IPS DF 4.7 (cell line): ENCODE data around the gene CD1C.
"Not testable (repeated sequence)": the region's sequence is repeated elsewhere in the genome, so short reads cannot be mapped to it uniquely, and the experiment has no call there.

ENCODE experiments used
- DNase-seq: peaks from one replicate; pipeline ENCODE4 v3.0.0-alpha.2; 2013; ENCODE audit warnings: low spot score; ENCODE audit errors: extremely low read depth

Gene CD1C

DNA sequence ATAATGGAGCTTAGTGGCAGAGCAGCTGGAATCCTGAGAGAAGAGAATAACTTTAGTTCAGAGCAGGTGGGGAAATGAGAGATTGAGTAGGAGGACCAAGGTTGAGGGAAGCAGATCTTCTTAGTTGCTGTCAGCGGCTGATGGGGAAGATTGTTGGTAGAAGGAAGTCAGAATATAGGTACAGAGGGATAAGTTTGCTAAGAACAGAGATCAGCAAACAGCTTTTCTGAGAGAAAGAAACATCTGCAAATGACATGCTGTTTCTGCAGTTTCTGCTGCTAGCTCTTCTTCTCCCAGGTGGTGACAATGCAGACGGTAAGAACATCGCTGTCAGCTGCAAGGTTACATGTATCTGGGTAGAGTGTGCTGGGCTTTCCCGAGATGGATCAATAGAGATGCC is at the start of gene CD1C:
Gene CD1C (plus strand): TSS at position 113 of the 400 bp plus-strand sequence. CDS start 142 bp downstream, at position 255.
- DNase-seq = no peak

DNA sequence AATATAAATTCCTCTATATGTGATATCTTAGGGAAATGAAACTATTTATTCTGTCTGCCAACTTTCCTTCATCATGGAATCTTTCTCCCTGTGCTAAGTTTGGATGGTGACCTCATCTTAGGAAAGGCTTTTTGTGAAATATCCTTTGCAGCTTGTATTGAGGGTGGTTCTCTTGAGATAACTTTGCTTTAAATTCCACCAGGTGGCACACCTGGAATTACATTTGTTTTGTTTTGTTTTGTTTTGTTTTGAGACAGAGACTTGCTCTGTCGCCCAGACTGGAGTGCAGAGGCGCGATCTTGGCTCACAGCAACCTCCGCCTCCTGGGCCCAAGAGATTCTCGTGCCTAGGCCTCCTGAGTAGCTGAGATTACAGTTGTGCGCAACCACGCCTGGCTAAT is 43.1 kb upstream of the CD1C start:
- DNase-seq = no peak

DNA sequence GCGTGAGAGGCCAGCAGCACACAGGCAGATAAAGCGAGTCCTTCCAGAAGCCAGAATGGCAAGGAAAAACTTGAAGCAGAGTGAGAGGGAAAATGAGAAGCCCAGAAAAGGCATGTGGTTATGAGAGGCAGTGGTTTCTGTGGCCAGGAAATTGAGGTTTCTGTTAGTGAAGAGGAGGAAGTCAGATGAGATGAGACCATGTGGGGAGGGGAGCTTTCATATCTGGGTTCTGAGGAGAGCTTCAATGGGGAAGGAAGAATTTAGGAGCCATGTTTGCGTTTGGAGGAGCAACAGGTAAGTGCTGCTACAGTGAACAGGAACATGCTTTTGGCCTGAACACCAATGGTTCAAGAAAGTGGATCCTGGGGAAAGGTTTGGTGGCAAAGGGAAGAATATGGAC is 41.6 kb upstream of the CD1C start:
- DNase-seq = no peak

GRCh38 chr1:158248771-158249170 is 41.0 kb upstream of the CD1C start:
- no peak for DNase-seq

DNA sequence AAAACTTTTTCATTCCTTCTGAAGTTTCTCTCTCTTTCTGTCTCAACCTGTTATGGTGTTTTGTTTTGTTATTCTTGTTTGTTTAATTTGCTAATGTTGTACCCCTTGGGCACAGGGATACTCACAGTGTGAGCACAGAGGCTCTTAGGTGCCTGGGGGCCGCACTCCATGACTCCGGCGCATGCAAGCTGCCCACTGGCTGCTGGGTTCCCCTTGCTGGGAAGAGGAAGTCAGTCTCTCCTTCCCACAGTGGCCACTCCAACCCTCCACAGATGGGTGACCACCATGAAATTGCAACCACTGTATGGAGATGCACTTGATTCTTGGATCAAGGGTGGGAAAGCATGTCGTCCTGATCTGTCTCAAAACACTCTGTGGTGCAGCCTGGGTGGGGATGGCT is 40.1 kb upstream of the CD1C start:
- no peak for DNase-seq

- no peak for DNase-seq
These were observed 38.6 kb upstream of the CD1C start for GRCh38 chr1:158251163-158251562.

GRCh38 chr1:158255656-158256055 is 34.1 kb upstream of the CD1C start:
- no peak for DNase-seq

DNA sequence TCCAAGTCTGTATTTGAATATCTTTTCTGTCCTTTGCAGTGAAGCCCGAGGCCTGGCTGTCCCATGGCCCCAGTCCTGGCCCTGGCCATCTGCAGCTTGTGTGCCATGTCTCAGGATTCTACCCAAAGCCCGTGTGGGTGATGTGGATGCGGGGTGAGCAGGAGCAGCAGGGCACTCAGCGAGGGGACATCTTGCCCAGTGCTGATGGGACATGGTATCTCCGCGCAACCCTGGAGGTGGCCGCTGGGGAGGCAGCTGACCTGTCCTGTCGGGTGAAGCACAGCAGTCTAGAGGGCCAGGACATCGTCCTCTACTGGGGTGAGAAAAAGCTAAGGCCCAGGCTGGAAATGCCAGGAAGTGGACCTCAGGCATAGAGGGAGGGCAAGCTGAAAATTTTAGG is 33.0 kb upstream of the CD1C start:
- not testable (repeated sequence) for DNase-seq

DNA sequence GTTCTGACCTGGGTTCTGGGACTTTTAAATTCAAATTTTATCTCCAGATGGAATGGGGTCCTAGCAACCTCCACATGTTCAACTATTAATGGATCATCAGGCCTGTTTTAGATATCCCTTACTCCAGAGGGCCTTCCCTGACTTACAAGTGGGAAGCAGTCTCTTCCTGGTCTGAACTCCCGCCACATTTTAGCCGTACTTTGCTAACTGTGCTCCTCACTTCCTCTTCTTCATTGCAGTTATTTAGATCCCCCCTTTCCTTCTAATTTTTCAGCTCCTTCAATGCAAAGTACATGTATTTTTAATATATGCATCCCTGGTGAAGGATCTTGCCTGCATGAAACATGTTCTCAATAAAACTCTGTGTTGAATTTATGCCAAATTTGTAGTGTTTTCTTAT is 31.8 kb upstream of the CD1C start:
- DNase-seq = no peak

- DNase-seq = no peak
These were observed 30.6 kb upstream of the CD1C start for GRCh38 chr1:158259117-158259516.

DNA sequence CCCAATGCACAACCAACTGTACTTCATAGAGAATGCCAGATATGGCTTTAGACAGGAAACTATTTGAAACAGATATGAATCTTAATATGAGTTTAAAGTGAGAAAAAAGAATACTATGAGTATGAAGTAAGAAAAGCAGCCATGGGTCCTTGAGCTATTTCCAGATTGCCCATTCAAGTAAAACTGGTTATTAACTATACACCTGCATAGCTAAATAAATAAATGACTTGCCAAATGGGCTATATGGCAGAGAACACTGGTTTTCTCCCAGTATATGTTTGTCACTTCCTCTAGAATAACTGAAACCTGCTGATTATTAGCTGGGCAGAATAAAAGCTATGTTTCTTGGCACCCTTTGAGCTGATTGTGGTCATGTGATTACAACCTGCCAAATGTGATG is 17.0 kb upstream of the CD1C start:
- no peak for DNase-seq

GRCh38 chr1:158274797-158275196 is 14.9 kb upstream of the CD1C start:
- DNase-seq = no peak

DNA sequence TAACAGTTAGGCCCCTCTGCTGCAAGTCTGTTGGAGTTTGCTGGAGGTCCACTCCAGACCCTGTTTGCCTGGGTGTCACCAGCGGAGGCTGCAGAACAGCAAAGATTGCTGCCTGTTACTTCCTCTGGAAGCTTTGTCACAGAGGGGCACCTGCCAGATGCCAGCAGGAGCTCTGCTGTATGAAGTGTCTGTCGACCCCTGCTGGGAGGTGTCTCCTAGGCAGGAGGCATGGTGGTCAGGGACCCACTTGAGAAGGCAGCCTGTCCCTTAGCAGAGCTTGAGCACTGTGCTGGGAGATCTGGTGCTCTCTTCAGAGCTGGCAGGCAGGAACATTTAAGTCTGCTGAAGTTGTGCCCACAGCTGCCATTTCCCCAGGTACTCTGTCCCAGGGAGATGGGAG is 7.3 kb upstream of the CD1C start:
- DNase-seq = not testable (repeated sequence)

DNA sequence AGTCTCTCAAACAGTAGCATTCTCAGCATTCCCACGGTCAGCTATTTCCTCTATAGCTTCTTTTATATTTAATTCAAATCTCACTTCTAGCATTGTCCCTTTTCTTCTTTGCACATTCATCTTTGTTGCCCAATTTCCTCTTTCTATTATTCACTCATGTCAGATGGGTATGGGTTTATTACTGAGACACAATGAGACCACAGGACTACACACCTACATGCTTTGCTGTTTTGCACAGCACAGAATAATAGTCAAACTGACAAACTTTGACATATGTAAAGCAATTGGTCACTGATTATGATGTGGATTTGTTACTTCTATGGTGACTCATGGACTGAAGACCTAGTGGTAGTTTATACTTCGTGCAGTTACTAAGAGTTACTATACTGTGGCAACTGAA is 5.8 kb upstream of the CD1C start:
- no peak for DNase-seq

- no peak for DNase-seq
These were observed 3.9 kb upstream of the CD1C start for GRCh38 chr1:158285756-158286241.

DNA sequence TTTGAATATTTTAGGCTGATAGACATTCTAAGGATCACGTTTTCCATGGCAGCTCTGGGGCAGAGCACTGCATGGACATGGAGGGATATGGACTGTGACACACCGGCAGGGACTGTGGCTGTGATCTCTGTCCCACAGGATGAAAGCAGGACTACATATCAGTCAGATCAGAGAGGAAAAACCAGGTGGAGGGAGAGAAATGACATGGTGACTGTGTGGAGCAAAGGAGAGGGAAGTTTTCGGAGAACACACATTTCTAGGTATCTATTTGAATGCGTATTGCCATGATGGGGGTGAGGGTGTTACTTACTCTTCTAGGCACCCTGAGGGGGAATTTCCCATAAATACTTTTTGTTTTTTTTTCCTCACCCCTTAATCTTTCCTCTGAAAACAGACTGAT is 3.2 kb upstream of the CD1C start:
- no peak for DNase-seq

- DNase-seq = no peak
These were observed 2.8 kb upstream of the CD1C start for GRCh38 chr1:158286941-158287346.

GRCh38 chr1:158290321-158290844 is 660 bp downstream of the CD1C start:
- no peak for DNase-seq

- DNase-seq = no peak
These were observed 6.1 kb downstream of the CD1C start for GRCh38 chr1:158295791-158296190.

DNA sequence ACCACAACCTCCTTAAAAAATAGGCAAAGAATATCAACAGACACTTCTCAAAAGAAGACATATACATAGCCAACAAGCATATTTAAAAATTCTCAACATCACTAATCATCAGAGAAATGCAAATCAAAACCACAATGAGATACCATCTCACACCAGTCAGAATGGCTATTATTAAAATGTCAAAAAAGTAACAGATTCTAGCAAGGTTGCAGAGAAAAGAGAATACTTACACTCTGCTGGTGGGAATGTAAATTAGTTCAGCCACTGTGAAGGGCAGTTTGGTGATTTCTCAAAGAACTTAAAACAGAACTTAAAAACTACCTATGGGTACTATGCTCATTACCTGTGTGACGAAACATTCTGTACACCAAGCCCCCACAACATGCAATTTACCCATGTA is 20.9 kb downstream of the CD1C start:
- DNase-seq = no peak

DNA sequence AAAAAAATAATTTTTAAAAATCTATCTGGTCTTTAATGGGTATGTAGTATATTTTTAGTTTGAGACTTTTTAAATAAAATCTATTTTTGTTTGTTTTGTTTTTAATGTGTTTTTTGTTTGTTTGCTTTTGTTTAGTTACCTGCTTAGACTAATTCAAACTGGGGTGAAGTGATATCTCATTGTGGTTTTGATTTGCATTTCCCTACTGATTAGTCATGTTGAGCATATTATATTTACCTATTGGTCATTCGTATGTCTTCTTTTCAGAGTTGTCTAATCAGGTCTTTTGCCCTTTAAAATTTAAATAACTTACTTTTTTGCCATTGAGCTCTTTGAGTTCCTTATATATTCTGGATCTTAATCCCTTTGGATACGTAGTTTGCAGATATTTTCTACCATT is 21.3 kb downstream of the CD1C start:
- DNase-seq = no peak

DNA sequence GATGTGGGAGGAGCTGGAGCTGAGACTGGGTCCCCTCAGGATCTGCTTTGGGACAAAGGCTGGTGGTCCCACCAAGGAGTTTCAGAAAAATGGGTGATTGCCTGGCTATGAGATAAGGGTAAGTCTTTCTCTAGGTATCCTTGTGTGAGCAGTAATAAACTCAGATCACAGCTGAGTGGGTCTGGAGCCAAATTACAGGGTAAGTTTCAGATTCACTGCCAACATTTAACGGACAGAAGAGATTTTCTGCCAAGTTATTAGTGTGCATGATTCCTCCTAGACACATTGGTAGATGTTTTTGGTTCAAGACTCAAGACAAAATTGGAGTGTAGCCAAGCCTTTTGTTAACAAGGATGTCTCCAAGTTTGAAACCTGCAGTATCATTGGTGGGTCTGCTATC is 34.1 kb downstream of the CD1C start:
- no peak for DNase-seq

- DNase-seq = no peak
These were observed 34.7 kb downstream of the CD1C start for GRCh38 chr1:158324395-158324794.

GRCh38 chr1:158327481-158327880 is 37.8 kb downstream of the CD1C start:
- no peak for DNase-seq
